Neural cell (in vitro differentiated cells): Measurements from ENCODE around the gene CDH3. TPM values are rescaled to one million over a fixed set of nuclear protein-coding genes. Genes with fewer than 3 reads are reported as not detected.

ENCODE experiments used
- H2AFZ ChIP-seq: fragments of 200-600, 300-800 bp; sonication (generic), shearing (Covaris generic); 2 replicates; pipeline ENCODE4 v1.6.0; 2014; ENCODE audit warnings: low read depth, mild to moderate bottlenecking, antibody characterized with exemption, low read length, moderate library complexity
- H3F3A ChIP-seq: fragments of 200-600 bp; shearing (Covaris generic); 2 replicates; pipeline ENCODE4 v1.6.1; 2016; ENCODE audit warnings: mild to moderate bottlenecking, moderate library complexity, mixed read lengths, antibody characterized with exemption, low read length; ENCODE audit not compliant: insufficient read depth, poor library complexity, severe bottlenecking
- H3K27ac ChIP-seq: fragments of 200-600, 300-800 bp; sonication (generic), shearing (Covaris generic); 2 replicates; pipeline ENCODE4 v1.5.1; 2014; ENCODE audit warnings: mild to moderate bottlenecking, low read length, moderate library complexity
- H3K27me3 ChIP-seq: fragments of 300-800, 200-600 bp; sonication (generic), shearing (Covaris generic); 2 replicates; pipeline ENCODE4 v1.6.0; 2014; ENCODE audit warnings: mild to moderate bottlenecking, low read depth, low read length, moderate library complexity; ENCODE audit not compliant: insufficient read depth
- H3K36me3 ChIP-seq: fragments of 300-800, 200-600 bp; sonication (generic), shearing (Covaris generic); 2 replicates; pipeline ENCODE4 v1.5.1; 2014; ENCODE audit warnings: mild to moderate bottlenecking, antibody characterized with exemption, low read length, moderate library complexity; ENCODE audit not compliant: insufficient read depth
- H3K4me2 ChIP-seq: fragments of 300-800, 200-600 bp; sonication (generic), shearing (Covaris generic); 2 replicates; pipeline ENCODE4 v1.6.0; 2014; ENCODE audit warnings: mild to moderate bottlenecking, low read length
- H3K4me3 ChIP-seq: fragments of 300-800, 200-600 bp; sonication (generic), shearing (Covaris generic); 2 replicates; pipeline ENCODE4 v1.5.1; 2014; ENCODE audit warnings: mild to moderate bottlenecking, low read length, moderate library complexity
- H3K79me2 ChIP-seq: fragments of 200-600 bp; shearing (Covaris generic); replicated peaks from 2 replicates; pipeline ENCODE4 v1.6.0; 2014; ENCODE audit warnings: mild to moderate bottlenecking, low read length, moderate library complexity; ENCODE audit not compliant: insufficient read depth
- H3K9ac ChIP-seq: fragments of 300-800, 200-600 bp; sonication (generic), shearing (Covaris generic); 2 replicates; pipeline ENCODE4 v1.6.1; 2016; ENCODE audit warnings: mild to moderate bottlenecking, low read length, mixed read lengths
- H3K9me2 ChIP-seq: fragments of 200-600 bp; shearing (Covaris generic); 2 replicates; pipeline ENCODE4 v1.6.1; 2016; ENCODE audit warnings: mild to moderate bottlenecking, low read length, mixed read lengths; ENCODE audit not compliant: insufficient read depth
- H3K9me3 ChIP-seq: fragments of 200-600, 300-800 bp; sonication (generic), shearing (Covaris generic); 2 replicates; pipeline ENCODE4 v1.6.1; 2016; ENCODE audit warnings: mild to moderate bottlenecking, mixed run types, low read length, moderate library complexity, mixed read lengths
- H4K20me1 ChIP-seq: fragments of 200-600 bp; shearing (Covaris generic); 2 replicates; pipeline ENCODE4 v1.6.1; 2016; ENCODE audit warnings: mild to moderate bottlenecking, mixed run types; ENCODE audit not compliant: insufficient read depth
- CTCF ChIP-seq: fragments of 450-650 bp; IDR thresholded peaks from 2 replicates; pipeline ENCODE4 v1.5.1; 2014; ENCODE audit warnings: antibody characterized with exemption, mild to moderate bottlenecking, moderate library complexity; ENCODE audit not compliant: poor library complexity, severe bottlenecking
- EP300 ChIP-seq: fragments of 450-650 bp; conservative IDR thresholded peaks from 2 replicates; pipeline ENCODE4 v1.6.1; 2014; ENCODE audit warnings: antibody characterized with exemption, mild to moderate bottlenecking, moderate library complexity; ENCODE audit not compliant: poor library complexity, severe bottlenecking
- EZH2 ChIP-seq: fragments of 200-600, 300-800 bp; shearing (Covaris generic), sonication (generic); IDR thresholded peaks from 2 replicates; pipeline ENCODE4 v1.6.1; 2014; ENCODE audit warnings: antibody characterized with exemption, low read length, borderline replicate concordance, mild to moderate bottlenecking; ENCODE audit not compliant: insufficient read depth, poor library complexity, severe bottlenecking
- MXI1 ChIP-seq: fragments of 450-650 bp; conservative IDR thresholded peaks from 2 replicates; pipeline ENCODE4 v1.6.1; 2014; ENCODE audit warnings: antibody characterized with exemption, mild to moderate bottlenecking; ENCODE audit not compliant: poor library complexity, severe bottlenecking
- POLR2AphosphoS5 ChIP-seq: IDR thresholded peaks from 2 replicates; pipeline ENCODE4 v1.6.1; 2012
- RAD21 ChIP-seq: fragments of 450-650 bp; conservative IDR thresholded peaks from 2 replicates; pipeline ENCODE4 v1.6.1; 2014; ENCODE audit warnings: antibody characterized with exemption, mild to moderate bottlenecking, moderate library complexity
- SMC3 ChIP-seq: fragments of 450-650 bp; conservative IDR thresholded peaks from 2 replicates; pipeline ENCODE4 v1.6.1; 2014; ENCODE audit warnings: antibody characterized with exemption, mild to moderate bottlenecking, moderate library complexity; ENCODE audit not compliant: poor library complexity
- TAF1 ChIP-seq: IDR thresholded peaks from 2 replicates; pipeline ENCODE4 v1.6.1; 2012; ENCODE audit warnings: low read depth
- polyA plus RNA-seq: library from polyadenylated mRNA; depleted of rRNA; stranded (reverse); fragments of >200 nt; gene quantifications from 2 replicates; pipeline ENCODE4 v1.2.3, GENCODE V29; 2014
- TF ChIP-seq, protein P1 (sequence below): IDR thresholded peaks from 2 replicates; pipeline ENCODE4 v1.6.1; 2012; ENCODE audit warnings: borderline replicate concordance

The CDH3 gene
- polyA plus RNA-seq, 1 donor from 2014 or later = 9.1 TPM

DNA sequence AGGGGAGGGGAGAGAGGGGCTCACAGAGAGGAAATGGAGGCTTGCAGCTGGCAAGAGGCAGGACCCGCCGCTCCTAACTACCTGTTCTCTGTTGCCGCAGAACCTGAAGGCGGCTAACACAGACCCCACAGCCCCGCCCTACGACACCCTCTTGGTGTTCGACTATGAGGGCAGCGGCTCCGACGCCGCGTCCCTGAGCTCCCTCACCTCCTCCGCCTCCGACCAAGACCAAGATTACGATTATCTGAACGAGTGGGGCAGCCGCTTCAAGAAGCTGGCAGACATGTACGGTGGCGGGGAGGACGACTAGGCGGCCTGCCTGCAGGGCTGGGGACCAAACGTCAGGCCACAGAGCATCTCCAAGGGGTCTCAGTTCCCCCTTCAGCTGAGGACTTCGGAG, 53.0 kb downstream of the CDH3 start:
- Histone ChIP-seq H3K27ac (no peak overlapping the region), H3K9me3 (no peaks in the 10 kb centered on the region), H3K9me2 (no peaks in the 10 kb centered on the region), H3K79me2 (no peaks in the 10 kb centered on the region), H3K27me3 (no peaks in the 10 kb centered on the region), H3F3A (no peaks in the 10 kb centered on the region), H3K4me2 (no peak overlapping the region), H3K36me3 (no peaks in the 10 kb centered on the region), H3K4me3 (no peak overlapping the region), H4K20me1 (no peaks in the 10 kb centered on the region), H3K9ac (no peak overlapping the region), H2AFZ (no peak overlapping the region)
- TF ChIP-seq RAD21 = no peak
- TF ChIP-seq POLR2AphosphoS5 = no peak
- TF ChIP-seq SMC3 = no peak
- TF ChIP-seq, protein P1, sequence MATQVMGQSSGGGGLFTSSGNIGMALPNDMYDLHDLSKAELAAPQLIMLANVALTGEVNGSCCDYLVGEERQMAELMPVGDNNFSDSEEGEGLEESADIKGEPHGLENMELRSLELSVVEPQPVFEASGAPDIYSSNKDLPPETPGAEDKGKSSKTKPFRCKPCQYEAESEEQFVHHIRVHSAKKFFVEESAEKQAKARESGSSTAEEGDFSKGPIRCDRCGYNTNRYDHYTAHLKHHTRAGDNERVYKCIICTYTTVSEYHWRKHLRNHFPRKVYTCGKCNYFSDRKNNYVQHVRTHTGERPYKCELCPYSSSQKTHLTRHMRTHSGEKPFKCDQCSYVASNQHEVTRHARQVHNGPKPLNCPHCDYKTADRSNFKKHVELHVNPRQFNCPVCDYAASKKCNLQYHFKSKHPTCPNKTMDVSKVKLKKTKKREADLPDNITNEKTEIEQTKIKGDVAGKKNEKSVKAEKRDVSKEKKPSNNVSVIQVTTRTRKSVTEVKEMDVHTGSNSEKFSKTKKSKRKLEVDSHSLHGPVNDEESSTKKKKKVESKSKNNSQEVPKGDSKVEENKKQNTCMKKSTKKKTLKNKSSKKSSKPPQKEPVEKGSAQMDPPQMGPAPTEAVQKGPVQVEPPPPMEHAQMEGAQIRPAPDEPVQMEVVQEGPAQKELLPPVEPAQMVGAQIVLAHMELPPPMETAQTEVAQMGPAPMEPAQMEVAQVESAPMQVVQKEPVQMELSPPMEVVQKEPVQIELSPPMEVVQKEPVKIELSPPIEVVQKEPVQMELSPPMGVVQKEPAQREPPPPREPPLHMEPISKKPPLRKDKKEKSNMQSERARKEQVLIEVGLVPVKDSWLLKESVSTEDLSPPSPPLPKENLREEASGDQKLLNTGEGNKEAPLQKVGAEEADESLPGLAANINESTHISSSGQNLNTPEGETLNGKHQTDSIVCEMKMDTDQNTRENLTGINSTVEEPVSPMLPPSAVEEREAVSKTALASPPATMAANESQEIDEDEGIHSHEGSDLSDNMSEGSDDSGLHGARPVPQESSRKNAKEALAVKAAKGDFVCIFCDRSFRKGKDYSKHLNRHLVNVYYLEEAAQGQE = no peak
- TF ChIP-seq TAF1 = no peak
- TF ChIP-seq EZH2 = no peak
- TF ChIP-seq MXI1 = no peak
- no peak for TF ChIP-seq EP300
- TF ChIP-seq CTCF = no peak

DNA sequence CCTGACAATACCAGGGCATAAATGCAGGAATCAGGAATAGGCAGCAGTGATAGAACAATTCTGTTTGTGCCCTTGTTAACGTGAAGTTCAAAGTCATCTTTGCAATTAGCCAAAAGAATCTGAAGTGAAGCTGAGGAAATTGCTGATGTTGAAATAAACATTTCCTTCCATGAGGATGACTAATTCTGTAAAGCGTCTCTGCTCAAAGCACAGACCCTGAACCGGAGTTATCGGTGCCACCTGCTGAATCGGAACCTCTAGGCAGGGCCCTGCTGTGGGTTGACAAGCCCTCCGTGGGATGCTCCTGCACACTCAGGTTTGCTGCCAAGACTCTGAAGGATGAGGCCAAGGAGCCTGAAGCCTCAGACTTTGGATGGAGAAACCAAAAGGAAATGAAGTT, 55.0 kb downstream of the CDH3 start:
- H3K4me3 ChIP-seq = no peak overlapping the region
- no peaks in the 10 kb centered on the region for H3K79me2 ChIP-seq
- no peaks in the 10 kb centered on the region for H3K36me3 ChIP-seq
- no peak for TF ChIP-seq EP300
- no peak for TF ChIP-seq POLR2AphosphoS5
- no peak for TF ChIP-seq TAF1
- TF ChIP-seq MXI1 = no peak
- TF ChIP-seq CTCF = no peak
- TF ChIP-seq, protein P1 = no peak
- no peak for TF ChIP-seq RAD21
- TF ChIP-seq EZH2 = no peak
- no peak for TF ChIP-seq SMC3
- no peaks in the 10 kb centered on the region for H3K27me3 ChIP-seq
- H4K20me1 ChIP-seq = no peaks in the 10 kb centered on the region
- no peaks in the 10 kb centered on the region for H3K9me3 ChIP-seq
- no peak overlapping the region for H2AFZ ChIP-seq
- no peak overlapping the region for H3K4me2 ChIP-seq
- H3F3A ChIP-seq = no peaks in the 10 kb centered on the region
- no peaks in the 10 kb centered on the region for H3K9me2 ChIP-seq
- H3K27ac ChIP-seq = no peak overlapping the region
- no peak overlapping the region for H3K9ac ChIP-seq
